ENCODE data around the gene MYL10. TPM values are rescaled to one million over a fixed set of nuclear protein-coding genes. Genes with fewer than 3 reads are reported as not detected.

Gene MYL10
- total RNA-seq, 2 experiments from 2014 or later: not detected

GRCh38 chr7:101590663-101591435 lies 38.2 kb downstream of the MYL10 start:
- ChIA-PET CTCF (no interaction called here), POLR2A (no interaction called here)
- Mint-ChIP-seq H3K4me3 (no peak overlapping the region), H3K27ac (no peak overlapping the region), H3K27me3 (peaks cover 4% of the 10 kb centered on the region), H3K36me3 (ENCODE audit: low read depth) (no peaks in the 10 kb centered on the region), H3K4me1 (no peaks in the 10 kb centered on the region), H3K9me3 (ENCODE audit: low read depth) (no peaks in the 10 kb centered on the region)
- ATAC-seq (no peak), DNase-seq (no peak)
- intact Hi-C loops (cut with DNase I, micrococcal nuclease): no loop called here

- ATAC-seq: no peak
- H3K36me3 Mint-ChIP-seq (ENCODE audit: low read depth): no peaks in the 10 kb centered on the region
- CTCF ChIA-PET: no interaction called here
- H3K27me3 Mint-ChIP-seq: peaks cover 4% of the 10 kb centered on the region
- DNase-seq: no peak
- H3K9me3 Mint-ChIP-seq (ENCODE audit: low read depth): no peaks in the 10 kb centered on the region
- intact Hi-C loops (cut with DNase I, micrococcal nuclease): no loop called here
- H3K4me1 Mint-ChIP-seq: no peaks in the 10 kb centered on the region
- POLR2A ChIA-PET: no interaction called here
- H3K27ac Mint-ChIP-seq: no peak overlapping the region
- no peak overlapping the region for H3K4me3 Mint-ChIP-seq
These were observed 39.0 kb downstream of the MYL10 start for GRCh38 chr7:101589976-101590662.

GRCh38 chr7:101589052-101589451 lies 40.0 kb downstream of the MYL10 start:
- intact Hi-C loops (cut with DNase I, micrococcal nuclease): no loop called here

GRCh38 chr7:101588131-101588935 lies 40.8 kb downstream of the MYL10 start:
- Mint-ChIP-seq H3K4me1 (no peaks in the 10 kb centered on the region), H3K27me3 (peaks cover 4% of the 10 kb centered on the region), H3K4me3 (no peak overlapping the region), H3K27ac (no peak overlapping the region), H3K36me3 (ENCODE audit: low read depth) (no peaks in the 10 kb centered on the region), H3K9me3 (ENCODE audit: low read depth) (no peaks in the 10 kb centered on the region)
- DNase-seq (no peak), ATAC-seq (no peak)
- ChIA-PET POLR2A (no interaction called here), CTCF (interaction anchor here (0.7 kb wide), 1 partner anchor 629 kb away, joined by 3 read pairs; no protein-coding TSS in a partner anchor)
- intact Hi-C loops (cut with DNase I, micrococcal nuclease): no loop called here

More at GRCh38 chr7:101589052-101589451, 40.0 kb downstream of the MYL10 start:
- Mint-ChIP-seq H3K36me3 (ENCODE audit: low read depth) (no peaks in the 10 kb centered on the region), H3K27me3 (peaks cover 4% of the 10 kb centered on the region), H3K4me3 (no peak overlapping the region), H3K27ac (no peak overlapping the region), H3K9me3 (ENCODE audit: low read depth) (no peaks in the 10 kb centered on the region), H3K4me1 (no peaks in the 10 kb centered on the region)
- ChIA-PET CTCF (interaction anchor here (0.8 kb wide), 1 partner anchor 551 kb away, joined by 5 read pairs; no protein-coding TSS in a partner anchor), POLR2A (no interaction called here)
- no peak for DNase-seq
- no peak for ATAC-seq

GRCh38 chr7:101586906-101587677 lies 42.0 kb downstream of the MYL10 start:
- Mint-ChIP-seq H3K9me3 (ENCODE audit: low read depth) (no peaks in the 10 kb centered on the region), H3K4me1 (no peaks in the 10 kb centered on the region), H3K4me3 (no peak overlapping the region), H3K27me3 (peaks cover under 1% of the 10 kb centered on the region), H3K36me3 (ENCODE audit: low read depth) (no peaks in the 10 kb centered on the region), H3K27ac (no peak overlapping the region)
- intact Hi-C loops (cut with DNase I, micrococcal nuclease): no loop called here
- DNase-seq (no peak), ATAC-seq (no peak)
- POLR2A ChIA-PET: no interaction called here
- CTCF ChIA-PET: no interaction called here

- POLR2A ChIA-PET: no interaction called here
- CTCF ChIA-PET: no interaction called here
These were observed 42.8 kb downstream of the MYL10 start for GRCh38 chr7:101586078-101586905.

GRCh38 chr7:101582971-101583370 lies 46.1 kb downstream of the MYL10 start:
- CTCF ChIA-PET: interaction anchor here (0.6 to 1.1 kb wide), 2 partner anchors 11 to 169 kb away, joined by 3 to 5 read pairs; no protein-coding TSS in a partner anchor
- ATAC-seq (no peak), DNase-seq (no peak)
- H3K36me3 Mint-ChIP-seq (ENCODE audit: low read depth): no peaks in the 10 kb centered on the region
- POLR2A ChIA-PET: no interaction called here
- intact Hi-C loops (cut with DNase I, micrococcal nuclease): no loop called here
- no peaks in the 10 kb centered on the region for H3K27me3 Mint-ChIP-seq
- H3K4me1 Mint-ChIP-seq: no peaks in the 10 kb centered on the region
- no peaks in the 10 kb centered on the region for H3K9me3 Mint-ChIP-seq (ENCODE audit: low read depth)
- H3K4me3 Mint-ChIP-seq: no peak overlapping the region
- H3K27ac Mint-ChIP-seq: no peak overlapping the region

More at GRCh38 chr7:101586078-101586905, 42.8 kb downstream of the MYL10 start:
- H3K9me3 Mint-ChIP-seq (ENCODE audit: low read depth): no peaks in the 10 kb centered on the region
- H3K27ac Mint-ChIP-seq: no peak overlapping the region
- no peaks in the 10 kb centered on the region for H3K36me3 Mint-ChIP-seq (ENCODE audit: low read depth)
- H3K4me1 Mint-ChIP-seq: no peaks in the 10 kb centered on the region
- intact Hi-C loops (cut with DNase I, micrococcal nuclease): no loop called here
- no peak for ATAC-seq
- no peak overlapping the region for H3K4me3 Mint-ChIP-seq
- no peaks in the 10 kb centered on the region for H3K27me3 Mint-ChIP-seq
- DNase-seq: no peak

GRCh38 chr7:101581891-101582290 lies 47.2 kb downstream of the MYL10 start:
- H3K9me3 Mint-ChIP-seq (ENCODE audit: low read depth): no peaks in the 10 kb centered on the region
- POLR2A ChIA-PET: no interaction called here
- no peaks in the 10 kb centered on the region for H3K4me1 Mint-ChIP-seq
- H3K4me3 Mint-ChIP-seq: no peak overlapping the region
- no peak for DNase-seq
- no peak overlapping the region for H3K27ac Mint-ChIP-seq
- intact Hi-C loops (cut with DNase I, micrococcal nuclease): no loop called here
- H3K36me3 Mint-ChIP-seq (ENCODE audit: low read depth): no peaks in the 10 kb centered on the region
- no peaks in the 10 kb centered on the region for H3K27me3 Mint-ChIP-seq
- ATAC-seq: no peak
- CTCF ChIA-PET: interaction anchor here (0.6 kb wide), 1 partner anchor 16 kb away, joined by 3 read pairs; no protein-coding TSS in a partner anchor

- DNase-seq (no peak), ATAC-seq (no peak)
- H3K36me3 Mint-ChIP-seq (ENCODE audit: low read depth): no peaks in the 10 kb centered on the region
- intact Hi-C loops (cut with DNase I, micrococcal nuclease): no loop called here
- H3K9me3 Mint-ChIP-seq (ENCODE audit: low read depth): no peaks in the 10 kb centered on the region
- H3K4me1 Mint-ChIP-seq: no peaks in the 10 kb centered on the region
- POLR2A ChIA-PET: no interaction called here
- no peak overlapping the region for H3K4me3 Mint-ChIP-seq
- H3K27ac Mint-ChIP-seq: no peak overlapping the region
- peaks cover 2% of the 10 kb centered on the region for H3K27me3 Mint-ChIP-seq
- CTCF ChIA-PET: no interaction called here
These were observed 48.5 kb downstream of the MYL10 start for GRCh38 chr7:101580596-101580995.

- Mint-ChIP-seq H3K27me3 (peaks cover 10% of the 10 kb centered on the region), H3K36me3 (ENCODE audit: low read depth) (no peaks in the 10 kb centered on the region), H3K9me3 (ENCODE audit: low read depth) (no peaks in the 10 kb centered on the region), H3K4me3 (no peak overlapping the region), H3K27ac (no peak overlapping the region), H3K4me1 (no peaks in the 10 kb centered on the region)
- POLR2A ChIA-PET: no interaction called here
- ATAC-seq (no peak), DNase-seq (no peak)
- CTCF ChIA-PET: no interaction called here
- intact Hi-C loops (cut with DNase I, micrococcal nuclease): no loop called here
These were observed 50.5 kb downstream of the MYL10 start for GRCh38 chr7:101578552-101578951.

Data from activated CD4-positive, alpha-beta T cell treated with anti-CD3 and anti-CD28 coated beads for 36 hours (primary cell).